SU-DHL-6 (cell line): Measurements from ENCODE around the gene RETREG1.
"Not testable (repeated sequence)": the region's sequence is repeated elsewhere in the genome, so short reads cannot be mapped to it uniquely, and the experiment has no call there.

Experiments
- EZH2phosphoT487 ChIP-seq: fragments of 200-600 bp; sonication (generic), shearing (Covaris generic); conservative IDR thresholded peaks from 2 replicates; pipeline ENCODE4 v1.6.1; 2018; ENCODE audit warnings: mild to moderate bottlenecking, antibody characterized with exemption, low read length, moderate library complexity, mixed read lengths
- TF ChIP-seq, protein P1 (sequence below): fragments of 200-600 bp; sonication (generic); IDR thresholded peaks from one replicate; pipeline ENCODE4 v1.5.1; 2017; ENCODE audit warnings: antibody characterized with exemption, mild to moderate bottlenecking, low read length, moderate library complexity; ENCODE audit not compliant: insufficient read depth, poor library complexity, severe bottlenecking

DNA sequence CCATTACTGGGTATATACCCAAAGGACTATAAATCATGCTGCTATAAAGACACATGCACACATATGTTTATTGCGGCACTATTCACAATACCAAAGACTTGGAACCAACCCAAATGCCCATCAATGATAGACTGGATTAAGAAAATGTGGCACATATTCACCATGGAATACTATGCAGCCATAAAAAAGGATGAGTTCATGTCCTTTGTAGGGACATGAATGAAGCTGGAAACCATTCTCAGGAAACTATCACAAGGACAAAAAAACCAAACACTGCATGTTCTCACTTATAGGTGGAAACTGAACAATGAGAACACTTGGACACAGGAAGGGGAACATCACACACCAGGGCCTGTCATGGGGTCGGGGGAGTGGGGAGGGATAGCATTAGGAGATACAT is 5.9 kb downstream of the RETREG1 start:
- TF ChIP-seq EZH2phosphoT487, result not testable (repeated sequence)
- TF ChIP-seq, protein P1, sequence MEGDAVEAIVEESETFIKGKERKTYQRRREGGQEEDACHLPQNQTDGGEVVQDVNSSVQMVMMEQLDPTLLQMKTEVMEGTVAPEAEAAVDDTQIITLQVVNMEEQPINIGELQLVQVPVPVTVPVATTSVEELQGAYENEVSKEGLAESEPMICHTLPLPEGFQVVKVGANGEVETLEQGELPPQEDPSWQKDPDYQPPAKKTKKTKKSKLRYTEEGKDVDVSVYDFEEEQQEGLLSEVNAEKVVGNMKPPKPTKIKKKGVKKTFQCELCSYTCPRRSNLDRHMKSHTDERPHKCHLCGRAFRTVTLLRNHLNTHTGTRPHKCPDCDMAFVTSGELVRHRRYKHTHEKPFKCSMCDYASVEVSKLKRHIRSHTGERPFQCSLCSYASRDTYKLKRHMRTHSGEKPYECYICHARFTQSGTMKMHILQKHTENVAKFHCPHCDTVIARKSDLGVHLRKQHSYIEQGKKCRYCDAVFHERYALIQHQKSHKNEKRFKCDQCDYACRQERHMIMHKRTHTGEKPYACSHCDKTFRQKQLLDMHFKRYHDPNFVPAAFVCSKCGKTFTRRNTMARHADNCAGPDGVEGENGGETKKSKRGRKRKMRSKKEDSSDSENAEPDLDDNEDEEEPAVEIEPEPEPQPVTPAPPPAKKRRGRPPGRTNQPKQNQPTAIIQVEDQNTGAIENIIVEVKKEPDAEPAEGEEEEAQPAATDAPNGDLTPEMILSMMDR, result not testable (repeated sequence)
